A549 (cell line): Measurements from ENCODE around the gene PPP1R7.

ENCODE experiments used
- MAFK ChIP-seq: fragments of 450-650 bp; IDR thresholded peaks from 2 replicates; pipeline ENCODE4 v1.6.1; 2014; ENCODE audit not compliant: partially characterized antibody
- USF2 ChIP-seq: fragments of 450-650 bp; IDR thresholded peaks from 2 replicates; pipeline ENCODE4 v1.6.1; 2014; ENCODE audit warnings: antibody characterized with exemption
- TF ChIP-seq, protein P1 (sequence below): fragments of >200 bp; sonication (Bioruptor Twin); formaldehyde crosslinking; IDR thresholded peaks from 3 replicates; pipeline ENCODE4 v1.6.1; 2016

DNA sequence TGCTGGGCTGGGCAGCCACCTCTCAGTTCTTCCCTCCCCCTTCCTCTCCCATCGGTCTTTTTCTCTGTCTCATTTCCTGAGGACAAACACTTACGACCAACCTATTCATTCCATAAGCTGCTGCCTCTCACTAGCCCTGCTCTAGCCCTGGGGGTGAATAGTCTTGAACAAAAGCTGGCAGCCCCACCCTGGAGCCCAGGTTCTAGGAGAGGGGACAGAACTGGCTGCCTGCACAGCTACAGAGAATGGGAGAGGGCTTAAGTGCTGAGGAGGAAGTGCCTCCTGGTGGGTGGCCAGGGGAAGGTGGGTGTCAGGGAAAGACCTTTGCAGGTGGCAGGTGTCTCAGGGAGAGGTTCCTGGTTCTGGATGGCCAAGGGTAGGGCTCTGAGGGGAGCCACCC, 61.0 kb downstream of the PPP1R7 start:
- TF ChIP-seq USF2 = no peak
- TF ChIP-seq, protein P1, sequence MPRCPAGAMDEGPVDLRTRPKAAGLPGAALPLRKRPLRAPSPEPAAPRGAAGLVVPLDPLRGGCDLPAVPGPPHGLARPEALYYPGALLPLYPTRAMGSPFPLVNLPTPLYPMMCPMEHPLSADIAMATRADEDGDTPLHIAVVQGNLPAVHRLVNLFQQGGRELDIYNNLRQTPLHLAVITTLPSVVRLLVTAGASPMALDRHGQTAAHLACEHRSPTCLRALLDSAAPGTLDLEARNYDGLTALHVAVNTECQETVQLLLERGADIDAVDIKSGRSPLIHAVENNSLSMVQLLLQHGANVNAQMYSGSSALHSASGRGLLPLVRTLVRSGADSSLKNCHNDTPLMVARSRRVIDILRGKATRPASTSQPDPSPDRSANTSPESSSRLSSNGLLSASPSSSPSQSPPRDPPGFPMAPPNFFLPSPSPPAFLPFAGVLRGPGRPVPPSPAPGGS = no peak
- no peak for TF ChIP-seq MAFK
